ENCODE data around the gene TRIM2.

DNA sequence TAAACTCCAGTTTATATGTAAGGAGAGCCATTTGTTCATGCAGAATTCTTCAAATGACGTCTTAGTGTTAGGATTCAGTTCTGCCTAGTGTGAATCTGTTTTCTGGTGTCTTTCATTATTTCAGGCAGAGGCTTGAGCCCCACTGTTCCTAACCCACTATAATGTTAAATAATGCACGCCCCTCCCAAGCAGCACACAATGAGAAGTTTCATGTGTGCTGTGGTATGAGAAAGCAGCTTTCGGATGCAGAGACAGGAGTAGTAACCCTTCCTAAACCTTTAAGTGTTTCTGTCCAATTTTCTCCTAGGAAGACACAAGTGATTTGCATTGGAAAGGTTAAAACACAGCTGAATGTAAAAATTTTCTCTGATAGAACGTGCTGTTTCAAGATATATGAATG, 54.5 kb downstream of the TRIM2 start:
- TF ChIP-seq, protein P1, sequence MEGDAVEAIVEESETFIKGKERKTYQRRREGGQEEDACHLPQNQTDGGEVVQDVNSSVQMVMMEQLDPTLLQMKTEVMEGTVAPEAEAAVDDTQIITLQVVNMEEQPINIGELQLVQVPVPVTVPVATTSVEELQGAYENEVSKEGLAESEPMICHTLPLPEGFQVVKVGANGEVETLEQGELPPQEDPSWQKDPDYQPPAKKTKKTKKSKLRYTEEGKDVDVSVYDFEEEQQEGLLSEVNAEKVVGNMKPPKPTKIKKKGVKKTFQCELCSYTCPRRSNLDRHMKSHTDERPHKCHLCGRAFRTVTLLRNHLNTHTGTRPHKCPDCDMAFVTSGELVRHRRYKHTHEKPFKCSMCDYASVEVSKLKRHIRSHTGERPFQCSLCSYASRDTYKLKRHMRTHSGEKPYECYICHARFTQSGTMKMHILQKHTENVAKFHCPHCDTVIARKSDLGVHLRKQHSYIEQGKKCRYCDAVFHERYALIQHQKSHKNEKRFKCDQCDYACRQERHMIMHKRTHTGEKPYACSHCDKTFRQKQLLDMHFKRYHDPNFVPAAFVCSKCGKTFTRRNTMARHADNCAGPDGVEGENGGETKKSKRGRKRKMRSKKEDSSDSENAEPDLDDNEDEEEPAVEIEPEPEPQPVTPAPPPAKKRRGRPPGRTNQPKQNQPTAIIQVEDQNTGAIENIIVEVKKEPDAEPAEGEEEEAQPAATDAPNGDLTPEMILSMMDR (IDR thresholded peaks at IDR 0.05): no peak
- TF ChIP-seq POLR2AphosphoS5 (IDR thresholded peaks at IDR 0.05): no peak
- TF ChIP-seq POLR2A (IDR thresholded peaks at IDR 0.05): no peak

Measured in prostate gland (tissue), 2 donors.